ENCODE results near the gene TRIM39. TPM values are rescaled to one million over a fixed set of nuclear protein-coding genes. Genes with fewer than 3 reads are reported as not detected.

The TRIM39 gene
- total RNA-seq, 2 experiments from 2014 or later, result 38.2 to 38.3 TPM

GRCh38 chr6:30348957-30349356, 22.2 kb downstream of the TRIM39 start:
- Mint-ChIP-seq H3K27ac (no peak overlapping the region), H3K9me3 (no peaks in the 10 kb centered on the region), H3K36me3 (ENCODE audit: low read depth) (peaks cover 25% of the 10 kb centered on the region), H3K4me3 (peak overlapping the region; percentile 30), H3K4me1 (ENCODE audit: low read depth) (peaks cover 31% of the 10 kb centered on the region), H3K27me3 (no peaks in the 10 kb centered on the region)
- Histone ChIP-seq H3K4me3 (ENCODE audit: low read length) (no peak overlapping the region), H3K27ac (ENCODE audit: low read depth in 1 of 2, low read length in 2 of 2) (no peak overlapping the region), H3K36me3 (ENCODE audit: insufficient read depth, low read length) (peaks cover 10% of the 10 kb centered on the region), H3K27me3 (ENCODE audit: control insufficient read depth in 1 of 2, insufficient read depth in 2 of 2, low read length in 2 of 2) (peaks cover 0 to 4% of the 10 kb centered on the region in 2 experiments), H3K4me1 (ENCODE audit: insufficient read depth, low read length) (peaks cover 22% of the 10 kb centered on the region), H3K9me3 (ENCODE audit: control insufficient read depth in 1 of 2, insufficient read depth in 1 of 2, low read length in 2 of 2) (no peaks in the 10 kb centered on the region)
- no peak for DNase-seq
- intact Hi-C loops (cut with DNase I, micrococcal nuclease), result loop anchor here in 1 of 2 experiments (5.0 kb wide), 2 partner anchors 92 to 208 kb away; partner anchors contain the start of genes GNL1 and PRR3
- no peak for ATAC-seq (ENCODE audit: poor library complexity)
- ChIA-PET CTCF (no interaction called here), POLR2A (no interaction called here)
- TF ChIP-seq, protein P1, sequence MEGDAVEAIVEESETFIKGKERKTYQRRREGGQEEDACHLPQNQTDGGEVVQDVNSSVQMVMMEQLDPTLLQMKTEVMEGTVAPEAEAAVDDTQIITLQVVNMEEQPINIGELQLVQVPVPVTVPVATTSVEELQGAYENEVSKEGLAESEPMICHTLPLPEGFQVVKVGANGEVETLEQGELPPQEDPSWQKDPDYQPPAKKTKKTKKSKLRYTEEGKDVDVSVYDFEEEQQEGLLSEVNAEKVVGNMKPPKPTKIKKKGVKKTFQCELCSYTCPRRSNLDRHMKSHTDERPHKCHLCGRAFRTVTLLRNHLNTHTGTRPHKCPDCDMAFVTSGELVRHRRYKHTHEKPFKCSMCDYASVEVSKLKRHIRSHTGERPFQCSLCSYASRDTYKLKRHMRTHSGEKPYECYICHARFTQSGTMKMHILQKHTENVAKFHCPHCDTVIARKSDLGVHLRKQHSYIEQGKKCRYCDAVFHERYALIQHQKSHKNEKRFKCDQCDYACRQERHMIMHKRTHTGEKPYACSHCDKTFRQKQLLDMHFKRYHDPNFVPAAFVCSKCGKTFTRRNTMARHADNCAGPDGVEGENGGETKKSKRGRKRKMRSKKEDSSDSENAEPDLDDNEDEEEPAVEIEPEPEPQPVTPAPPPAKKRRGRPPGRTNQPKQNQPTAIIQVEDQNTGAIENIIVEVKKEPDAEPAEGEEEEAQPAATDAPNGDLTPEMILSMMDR (IDR thresholded peaks at IDR 0.05), result no peak

DNA sequence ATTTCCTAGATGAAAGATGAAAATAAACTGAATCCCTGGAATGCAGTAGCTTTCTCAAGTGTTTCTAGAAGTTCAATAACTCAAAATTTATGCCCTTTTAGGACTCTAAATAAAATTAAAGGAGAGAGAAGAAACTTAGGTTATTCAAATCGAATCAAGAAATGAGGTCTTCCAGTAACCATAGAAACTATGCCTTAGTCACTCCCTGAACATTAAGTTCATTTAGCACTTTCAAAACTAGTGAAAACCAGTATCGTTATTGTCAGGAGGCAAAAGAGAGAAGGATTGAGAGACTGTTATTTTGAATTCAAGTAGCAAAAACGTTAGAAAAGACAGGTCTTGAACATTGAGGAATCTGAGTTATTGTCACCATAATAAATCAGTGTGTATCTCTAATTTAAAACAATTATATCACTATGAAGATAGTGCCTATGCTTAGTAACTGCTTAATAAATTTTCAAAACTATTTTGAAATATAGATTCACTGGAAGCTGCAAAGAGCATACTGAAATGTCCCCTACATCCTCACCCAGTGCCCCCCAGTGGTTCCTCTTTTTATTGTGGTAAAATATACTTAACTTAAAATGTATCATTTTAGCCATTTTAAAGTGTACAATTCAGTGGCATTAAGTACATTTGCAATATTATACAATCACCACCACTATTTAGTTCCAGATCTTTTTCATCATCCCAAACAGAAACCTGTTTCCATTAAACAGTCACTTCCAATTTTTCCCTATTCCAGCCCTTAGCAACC, 22.9 kb downstream of the TRIM39 start:
- H3K27ac ChIP-seq (ENCODE audit: low read depth in 1 of 2, low read length in 2 of 2), result no peak overlapping the region
- intact Hi-C loops (cut with DNase I, micrococcal nuclease), result loop anchor here in 1 of 2 experiments (5.0 kb wide), 3 partner anchors 32 to 208 kb away; partner anchors contain the start of genes GNL1 and PRR3
- H3K4me3 Mint-ChIP-seq, result no peak overlapping the region
- no peak for ATAC-seq (ENCODE audit: poor library complexity)
- H3K27me3 ChIP-seq (ENCODE audit: control insufficient read depth in 1 of 2, insufficient read depth in 2 of 2, low read length in 2 of 2), result peaks cover 0 to 4% of the 10 kb centered on the region in 2 experiments
- TF ChIP-seq, protein P1 (IDR thresholded peaks at IDR 0.05), result no peak
- ChIA-PET POLR2A (interaction anchor here (1.0 kb wide), 1 partner anchor 136 kb away, joined by 5 read pairs; the partner anchor contains the start of gene TRIM26), CTCF (no interaction called here)
- peaks cover 19% of the 10 kb centered on the region for H3K4me1 ChIP-seq (ENCODE audit: insufficient read depth, low read length)
- peaks cover 10% of the 10 kb centered on the region for H3K36me3 ChIP-seq (ENCODE audit: insufficient read depth, low read length)
- DNase-seq, result no peak
- H3K9me3 ChIP-seq (ENCODE audit: control insufficient read depth in 1 of 2, insufficient read depth in 1 of 2, low read length in 2 of 2), result no peaks in the 10 kb centered on the region
- peaks cover 26% of the 10 kb centered on the region for H3K4me1 Mint-ChIP-seq (ENCODE audit: low read depth)
- H3K27ac Mint-ChIP-seq, result no peak overlapping the region
- no peak overlapping the region for H3K4me3 ChIP-seq (ENCODE audit: low read length)
- peaks cover 3% of the 10 kb centered on the region for H3K27me3 Mint-ChIP-seq
- H3K36me3 Mint-ChIP-seq (ENCODE audit: low read depth), result peaks cover 25% of the 10 kb centered on the region
- H3K9me3 Mint-ChIP-seq, result no peaks in the 10 kb centered on the region

GRCh38 chr6:30350524-30350923, 23.8 kb downstream of the TRIM39 start:
- peaks cover 15% of the 10 kb centered on the region for H3K4me1 ChIP-seq (ENCODE audit: insufficient read depth, low read length)
- H3K27ac ChIP-seq (ENCODE audit: low read depth in 1 of 2, low read length in 2 of 2), result no peak overlapping the region
- no peaks in the 10 kb centered on the region for H3K9me3 ChIP-seq (ENCODE audit: control insufficient read depth in 1 of 2, insufficient read depth in 1 of 2, low read length in 2 of 2)
- no peak overlapping the region for H3K4me3 ChIP-seq (ENCODE audit: low read length)
- Mint-ChIP-seq H3K4me1 (ENCODE audit: low read depth) (peaks cover 19% of the 10 kb centered on the region), H3K4me3 (no peak overlapping the region), H3K27ac (no peak overlapping the region), H3K36me3 (ENCODE audit: low read depth) (peaks cover 19% of the 10 kb centered on the region), H3K9me3 (no peaks in the 10 kb centered on the region), H3K27me3 (peaks cover 12% of the 10 kb centered on the region)
- TF ChIP-seq, protein P1 (IDR thresholded peaks at IDR 0.05), result no peak
- H3K36me3 ChIP-seq (ENCODE audit: insufficient read depth, low read length), result peaks cover 10% of the 10 kb centered on the region
- peaks cover 0 to 4% of the 10 kb centered on the region in 2 experiments for H3K27me3 ChIP-seq (ENCODE audit: control insufficient read depth in 1 of 2, insufficient read depth in 2 of 2, low read length in 2 of 2)
- DNase-seq, result no peak
- CTCF ChIA-PET, result no interaction called here
- ATAC-seq (ENCODE audit: poor library complexity), result no peak
- intact Hi-C loops (cut with DNase I, micrococcal nuclease), result loop anchor here in 1 of 2 experiments (5.0 kb wide), 1 partner anchor 33 kb away; no protein-coding TSS in a partner anchor
- POLR2A ChIA-PET, result interaction anchor here (1.0 kb wide), 1 partner anchor 137 kb away, joined by 5 read pairs; the partner anchor contains the start of gene TRIM26

Measured in CD4-positive, alpha-beta T cell (primary cell).